Activated CD4-positive, alpha-beta T cell treated with anti-CD3 and anti-CD28 coated beads for 48 hours (primary cell): ENCODE data around the gene GNA12.
"Not testable (repeated sequence)": the region's sequence is repeated elsewhere in the genome, so short reads cannot be mapped to it uniquely, and the experiment has no call there.

Experiments used
- DNase-seq: peaks from one replicate; pipeline ENCODE4 v3.0.0-alpha.2; 2020

Gene GNA12

DNA sequence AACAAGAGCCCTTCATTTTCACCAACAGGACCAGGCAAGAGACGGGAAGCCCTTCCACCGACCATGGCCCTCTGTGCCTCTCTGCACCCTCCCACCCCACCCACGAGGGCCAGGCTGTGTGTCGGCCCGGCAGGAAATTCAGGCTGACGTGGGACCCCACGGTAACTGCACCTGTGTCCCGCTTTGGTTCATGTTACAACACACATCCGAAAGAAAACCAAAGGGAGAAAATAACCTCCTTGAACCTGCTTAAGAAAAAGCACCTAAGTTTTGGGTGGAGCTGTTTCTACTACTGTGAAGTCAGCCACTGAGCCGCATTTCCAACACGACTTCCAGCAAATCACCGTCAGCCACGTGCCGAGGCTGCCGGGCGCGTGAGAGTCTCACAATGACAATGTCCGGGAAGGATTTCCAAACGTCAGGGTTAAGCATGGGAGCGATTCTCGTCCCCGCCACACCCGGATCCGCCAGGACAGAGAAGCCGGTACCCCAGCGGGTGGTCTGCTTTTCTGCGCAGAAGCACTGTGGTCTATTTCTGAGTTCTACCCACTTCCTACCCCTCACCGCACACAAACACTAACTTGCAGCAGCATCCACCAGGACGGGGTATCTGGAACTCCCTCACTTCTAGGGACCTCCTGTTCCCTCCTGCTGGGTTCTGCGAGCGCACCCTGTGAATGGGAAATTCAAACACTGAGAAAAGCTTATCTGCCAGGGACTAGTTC, 119.5 kb downstream of the GNA12 start:
- peak; percentile 1 for DNase-seq

GRCh38 chr7:2724036-2724435, 120.1 kb downstream of the GNA12 start:
- not testable (repeated sequence) for DNase-seq

GRCh38 chr7:2723138-2723850, 120.8 kb downstream of the GNA12 start:
- DNase-seq: no peak

- DNase-seq: no peak
Observed at GRCh38 chr7:2722591-2722990, 121.5 kb downstream of the GNA12 start.

DNA sequence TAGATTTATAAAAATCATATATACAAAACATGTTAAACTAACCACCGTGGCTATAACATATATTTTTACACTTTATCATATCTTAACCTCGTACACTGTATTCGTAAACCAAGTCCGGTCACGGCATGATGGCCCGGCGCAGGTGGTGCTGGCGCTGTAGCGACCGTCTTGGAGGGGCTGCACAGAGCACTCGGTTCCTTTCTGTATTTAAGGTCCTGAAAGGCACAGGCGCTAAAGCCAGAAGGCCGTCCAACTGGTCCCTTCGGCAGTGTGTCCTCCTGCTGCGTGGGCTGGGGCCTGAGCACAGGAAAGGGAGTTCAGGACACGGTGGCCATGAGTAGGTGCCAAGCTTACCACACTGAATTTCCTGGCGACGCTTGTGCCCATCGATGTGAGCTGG, 122.3 kb downstream of the GNA12 start:
- no peak for DNase-seq

- peak; percentile 52 for DNase-seq
Observed at GRCh38 chr7:2720024-2720423, 124.1 kb downstream of the GNA12 start.

DNA sequence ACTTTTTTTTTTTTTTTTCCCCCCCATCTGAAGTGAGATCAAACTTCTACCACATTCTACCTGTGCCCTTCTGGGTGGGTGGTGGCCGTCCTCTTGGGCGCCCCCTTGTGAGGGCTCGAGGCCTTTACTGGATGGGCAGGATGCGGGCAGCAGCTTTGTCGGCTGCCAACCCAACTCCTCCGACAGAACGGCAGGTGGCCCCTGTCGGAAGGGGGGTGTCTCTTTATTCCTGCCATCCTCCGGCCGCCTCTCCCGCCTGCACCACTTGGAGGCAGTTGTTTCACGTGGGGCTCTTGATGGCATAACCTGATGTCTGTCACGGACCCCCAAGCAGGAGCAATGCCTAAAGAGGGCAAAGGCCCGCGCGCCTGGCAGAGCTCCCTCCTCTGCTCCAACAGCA, 125.1 kb downstream of the GNA12 start:
- peak; percentile 83 for DNase-seq

- no peak for DNase-seq
Observed at GRCh38 chr7:2718296-2718965, 125.7 kb downstream of the GNA12 start.

GRCh38 chr7:2717293-2718261, 126.5 kb downstream of the GNA12 start:
- peak; percentile 48 for DNase-seq

DNA sequence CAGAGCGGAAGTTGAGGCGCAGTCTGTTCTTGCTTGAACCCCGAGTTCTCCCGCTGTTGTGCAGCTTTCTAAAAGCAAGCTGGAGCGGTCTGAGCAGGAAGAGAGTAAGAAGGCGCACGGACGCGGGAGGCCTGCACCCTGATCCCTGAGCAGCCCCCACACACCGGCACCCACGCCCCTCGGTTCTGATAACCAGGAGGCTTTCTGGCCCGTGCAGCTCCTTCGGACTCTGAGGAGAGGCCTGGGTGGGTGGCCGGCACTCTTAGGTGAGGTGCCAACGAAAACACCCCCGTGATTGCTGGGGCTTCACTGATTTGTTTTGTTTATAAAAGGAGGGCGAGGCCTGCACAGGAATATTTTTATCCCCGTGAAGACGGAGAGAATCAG, 127.2 kb downstream of the GNA12 start:
- DNase-seq: no peak

DNA sequence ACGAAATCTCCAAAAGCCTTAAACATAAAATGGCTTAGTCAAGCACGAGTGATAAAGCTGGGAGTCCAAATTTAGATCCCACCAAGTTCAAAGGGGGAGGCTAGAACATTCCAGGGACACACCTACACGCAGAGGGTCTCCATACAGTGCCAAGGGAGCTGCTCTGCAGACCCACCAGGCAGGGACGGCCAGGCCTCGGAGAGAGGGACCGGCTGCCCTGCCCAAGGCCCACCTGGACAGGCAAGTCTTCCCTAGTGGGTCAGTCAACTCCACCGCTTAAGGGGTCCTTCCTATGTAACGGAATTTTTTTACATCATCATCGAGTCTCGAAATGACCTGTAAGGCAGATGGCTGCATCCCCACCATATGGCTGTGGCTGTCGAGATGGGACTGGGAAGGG, 127.6 kb downstream of the GNA12 start:
- no peak for DNase-seq

GRCh38 chr7:2715341-2716231, 128.5 kb downstream of the GNA12 start:
- peak; percentile 69 for DNase-seq

- no peak for DNase-seq
Observed at GRCh38 chr7:2714636-2715035, 129.5 kb downstream of the GNA12 start.

DNA sequence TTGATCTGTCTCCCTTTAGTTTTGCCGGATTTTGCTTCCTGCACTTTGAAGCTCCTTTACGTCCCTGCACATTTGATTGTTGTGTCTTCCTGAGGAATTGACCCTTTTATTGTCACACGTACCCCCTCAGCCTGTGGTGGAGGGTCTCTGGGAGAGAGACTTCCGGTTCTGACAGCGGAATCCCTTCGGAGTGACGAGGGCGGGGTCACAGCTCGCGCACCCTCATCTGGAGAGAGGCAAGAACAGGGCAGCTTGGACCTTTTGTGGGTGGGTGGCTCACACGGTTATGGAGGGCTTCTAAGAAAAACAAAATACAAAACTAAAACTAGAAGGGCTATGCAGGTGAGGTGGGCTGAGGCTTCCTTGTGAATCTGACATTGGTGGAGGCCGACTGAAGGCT, 130.1 kb downstream of the GNA12 start:
- no peak for DNase-seq

DNA sequence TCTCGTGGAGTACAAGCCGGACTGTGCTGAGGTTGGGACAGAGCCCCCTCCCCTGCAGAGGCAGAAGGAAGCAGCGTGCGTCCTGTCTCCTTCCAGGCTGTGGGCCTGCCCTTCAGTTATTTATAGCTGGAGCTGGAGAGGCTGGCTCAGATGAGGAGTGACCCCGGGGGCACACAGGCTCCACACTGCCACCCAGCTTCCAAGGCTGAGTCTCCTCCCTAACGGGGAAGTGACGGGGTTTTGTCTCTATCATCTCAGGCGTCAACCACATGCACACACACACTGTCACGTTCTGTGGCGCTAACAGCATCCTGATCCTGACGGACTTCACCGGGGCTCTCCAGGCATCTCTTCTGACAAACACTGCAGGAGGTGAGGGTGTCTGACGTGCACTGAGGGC, 130.7 kb downstream of the GNA12 start:
- DNase-seq: no peak

DNA sequence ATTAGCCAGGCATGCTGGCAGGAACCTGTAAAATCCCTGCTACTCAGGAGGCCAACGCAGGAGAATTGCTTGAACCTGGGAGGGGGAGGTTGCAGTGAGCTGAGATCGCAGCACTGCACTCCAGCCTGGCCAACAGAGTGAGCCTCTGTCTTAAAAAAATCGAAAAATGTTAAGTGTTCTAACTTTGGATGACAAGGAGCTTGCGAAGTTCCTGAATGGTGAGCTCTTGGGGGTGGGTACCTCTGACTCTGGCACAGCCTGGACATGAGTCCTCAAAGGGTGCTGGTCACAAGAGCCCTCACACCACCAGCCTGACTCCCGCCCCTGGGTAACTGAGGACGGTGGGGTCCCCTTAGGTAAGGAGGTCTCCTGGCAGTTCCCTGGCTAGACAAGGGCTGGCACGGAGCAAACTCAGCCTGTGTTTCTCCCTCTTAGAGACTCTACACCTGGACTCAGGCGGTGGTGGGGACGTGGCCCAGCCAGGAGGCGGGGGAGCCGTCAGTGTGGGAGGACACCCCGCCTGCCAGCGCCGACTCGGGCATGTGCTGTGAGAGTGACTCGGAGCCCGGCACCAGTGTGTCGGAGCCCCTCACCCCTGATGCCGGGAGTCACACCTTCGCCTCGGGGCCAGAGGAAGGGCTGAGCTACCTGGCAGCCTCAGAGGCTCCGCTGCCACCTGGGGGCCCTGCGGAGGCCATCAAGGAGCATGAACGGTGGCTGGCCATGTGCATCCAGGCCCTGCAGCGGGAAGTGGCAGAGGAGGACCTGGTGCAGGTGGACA, 132.0 kb downstream of the GNA12 start:
- DNase-seq: no peak

DNA sequence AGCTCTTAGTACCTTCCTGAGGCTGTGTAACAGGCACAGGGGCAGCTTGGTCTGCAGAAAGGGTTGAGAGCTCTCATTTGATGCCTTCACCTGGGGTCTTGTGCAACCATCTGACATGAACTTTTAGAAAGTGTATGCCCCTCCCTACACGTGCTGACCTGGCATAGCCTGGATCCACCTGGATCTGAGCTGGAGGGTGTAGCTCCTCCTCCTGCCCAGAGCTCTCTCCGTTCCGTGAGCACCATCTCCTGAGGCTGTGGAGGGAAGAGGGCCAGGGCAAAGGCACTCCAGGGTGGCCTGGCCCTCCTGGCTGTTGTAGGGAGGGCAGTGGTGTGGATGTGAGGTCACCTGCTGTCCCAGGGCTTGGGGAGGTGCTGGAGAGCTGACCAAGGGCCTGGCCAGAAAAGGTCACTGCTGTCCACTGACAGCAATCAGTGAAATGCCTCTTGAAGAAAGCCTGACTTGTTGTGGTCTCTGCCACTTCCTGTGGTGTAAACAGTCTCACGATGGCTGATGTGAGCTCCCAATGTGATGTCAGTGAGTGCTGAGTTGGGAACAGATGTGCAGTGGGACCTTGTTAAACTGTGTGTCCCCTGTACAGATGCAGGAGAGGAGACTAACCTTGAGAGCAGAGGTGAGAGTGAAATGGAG, 133.1 kb downstream of the GNA12 start:
- peak; percentile 36 for DNase-seq

GRCh38 chr7:2710286-2710655, 133.8 kb downstream of the GNA12 start:
- peak; percentile 49 for DNase-seq

DNA sequence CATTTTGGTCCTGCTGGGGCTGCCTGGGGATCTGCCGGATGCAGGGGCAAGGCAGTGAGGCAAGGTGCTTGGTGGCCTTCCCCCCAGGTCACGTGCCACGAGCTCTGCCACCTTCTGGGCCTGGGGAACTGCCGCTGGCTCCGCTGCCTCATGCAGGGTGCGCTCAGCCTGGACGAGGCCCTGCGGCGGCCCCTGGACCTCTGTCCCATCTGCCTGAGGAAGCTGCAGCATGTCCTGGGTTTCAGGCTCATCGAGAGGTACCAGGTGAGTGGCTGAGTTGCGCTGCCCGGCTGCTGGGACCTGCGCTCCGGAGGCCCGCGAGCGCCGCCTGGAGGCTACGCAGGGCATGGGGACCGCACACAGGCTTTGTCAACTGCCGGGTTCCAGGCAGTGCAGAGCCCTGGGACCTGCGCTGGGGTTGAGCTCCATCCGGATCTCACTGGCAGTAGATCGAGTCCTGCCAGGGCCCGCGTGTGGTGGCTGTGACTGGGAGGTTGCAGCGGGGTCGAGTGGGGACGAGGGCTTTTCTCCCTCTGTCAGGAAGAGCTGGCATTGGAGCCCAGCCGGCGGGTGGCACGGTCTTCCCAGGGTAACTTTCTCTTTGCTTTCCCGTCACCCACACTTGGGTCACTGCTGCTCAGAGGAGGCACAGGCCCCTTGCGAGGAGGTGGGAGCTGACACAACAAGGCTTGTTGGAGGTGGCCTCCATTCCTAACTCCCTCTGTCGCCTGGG, 134.4 kb downstream of the GNA12 start:
- peak; percentile 87 for DNase-seq
